HG03521 (cell line): ENCODE measurements around the gene GRIA4.
A peak's percentile ranks its signal among the peaks of the same experiment; 100 is the strongest.
"Not testable (repeated sequence)": the region's sequence is repeated elsewhere in the genome, so short reads cannot be mapped to it uniquely, and the experiment has no call there.

ENCODE experiments used
- ATAC-seq: cut with Tn5 transposase; IDR thresholded peaks from one replicate; pipeline ENCODE4 v1.9.1; 2021; ENCODE audit warnings: mild to moderate bottlenecking, moderate library complexity; ENCODE audit not compliant: unreplicated experiment

Gene GRIA4

DNA sequence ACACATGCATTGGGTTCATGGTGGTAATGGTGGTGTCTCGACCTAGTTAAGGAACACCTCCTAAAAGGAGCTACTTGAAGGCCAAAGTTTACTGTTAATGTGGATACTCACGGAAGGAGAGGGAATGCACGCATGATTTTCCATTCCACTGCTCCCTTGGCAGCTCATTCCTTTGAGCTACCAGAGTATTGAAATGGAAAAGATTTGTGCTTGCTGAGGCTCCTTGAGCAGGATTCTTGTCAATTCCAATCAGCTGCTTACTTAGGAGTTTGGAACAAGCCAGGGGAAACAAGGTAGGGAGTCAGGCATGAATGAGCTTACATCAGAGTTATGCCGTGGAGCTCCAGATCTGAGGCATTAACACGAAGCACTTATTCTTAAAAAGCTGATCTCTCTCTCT, 108.8 kb downstream of the GRIA4 start:
- no peak for ATAC-seq

DNA sequence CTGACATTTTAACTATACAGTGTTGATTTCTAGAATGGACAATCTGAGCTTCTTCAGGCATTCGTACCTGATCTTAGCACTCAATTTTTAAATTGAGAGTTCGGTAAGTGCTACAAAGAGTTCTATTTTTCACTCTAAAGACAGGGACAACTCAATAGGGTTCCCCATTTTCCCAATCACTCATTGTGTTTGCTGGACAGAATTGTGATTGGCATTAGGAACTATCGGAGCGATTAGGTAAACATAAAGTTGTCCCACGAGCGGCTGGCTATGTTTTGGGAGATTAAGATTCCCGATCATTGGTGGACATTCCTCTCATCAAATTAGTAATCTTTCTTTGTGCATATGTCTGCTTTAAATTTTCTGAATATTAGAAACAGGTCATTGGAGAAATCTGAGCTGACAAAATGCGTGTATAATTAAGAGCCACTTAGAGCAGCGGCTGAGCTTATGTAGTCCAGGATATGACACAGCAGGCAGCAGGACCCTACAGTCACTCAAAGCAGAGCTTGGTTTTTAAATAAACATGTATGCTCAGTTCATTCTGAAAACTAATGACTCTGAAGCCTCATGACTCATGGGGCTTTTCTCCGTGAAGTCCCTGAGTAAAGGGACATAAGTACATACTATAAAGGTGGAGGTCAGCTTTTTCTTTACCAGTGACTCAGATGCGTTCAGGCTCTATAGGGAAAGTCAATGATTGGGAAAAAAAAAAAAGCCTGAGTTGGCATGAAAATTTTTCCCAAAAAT, 109.4 kb downstream of the GRIA4 start:
- peak; percentile 68 for ATAC-seq

DNA sequence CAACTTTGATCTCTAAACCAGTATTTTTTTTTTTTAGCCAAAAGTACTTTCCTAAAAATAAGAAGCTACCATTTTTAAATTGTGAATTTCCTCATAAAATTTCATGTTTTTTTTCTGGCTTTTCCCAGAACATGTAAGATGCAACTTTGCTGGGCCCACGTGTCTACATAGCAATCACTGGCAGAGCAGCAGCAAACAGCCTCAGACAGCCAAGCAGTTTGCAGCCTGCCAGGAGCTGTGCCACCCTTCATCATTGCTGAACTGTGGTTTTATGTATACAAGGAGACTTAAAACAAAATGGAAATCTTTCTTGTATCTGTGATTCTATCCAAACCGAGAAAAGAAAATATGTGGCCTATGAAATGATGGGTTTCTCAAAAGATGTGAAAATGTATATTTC, 110.2 kb downstream of the GRIA4 start:
- no peak for ATAC-seq

DNA sequence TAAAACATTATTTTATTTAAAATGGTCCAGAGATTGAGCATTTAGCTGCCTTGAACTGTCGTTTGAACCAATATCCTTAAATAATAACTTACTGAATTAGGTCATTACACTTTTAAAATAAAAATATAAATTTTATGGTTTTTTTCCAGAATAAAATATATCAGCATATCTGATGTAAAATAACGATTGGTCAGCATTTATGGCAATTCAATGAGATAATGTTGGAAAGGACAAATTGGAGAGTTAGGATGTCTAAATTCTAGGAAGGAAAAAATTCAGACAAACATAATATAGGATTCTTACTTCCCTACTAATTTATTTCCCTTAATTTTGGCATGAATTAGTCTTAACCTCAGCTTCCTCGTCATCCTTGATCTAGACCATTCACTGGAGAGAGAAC, 113.4 kb downstream of the GRIA4 start:
- ATAC-seq = no peak

- ATAC-seq = no peak
These were observed 122.7 kb downstream of the GRIA4 start for GRCh38 chr11:105732611-105733010.

DNA sequence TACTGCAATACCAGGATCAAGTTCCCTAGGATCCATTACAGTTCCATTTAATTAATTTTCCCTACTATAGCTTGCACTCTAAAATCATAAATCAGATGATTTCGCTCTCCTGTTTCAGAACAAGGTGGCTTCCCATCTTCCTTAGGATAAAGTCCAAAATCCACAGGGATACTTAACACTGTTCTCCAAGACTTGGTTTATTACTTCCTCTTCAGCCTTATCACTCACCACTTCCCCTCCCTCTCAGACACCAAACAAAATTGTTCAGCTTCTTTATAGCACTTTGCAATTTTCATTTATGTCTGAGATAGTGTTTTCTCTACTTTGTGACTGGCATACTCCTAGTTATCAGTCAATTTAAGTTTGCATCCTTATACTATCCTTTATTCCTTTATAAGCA, 124.6 kb downstream of the GRIA4 start:
- ATAC-seq = no peak

GRCh38 chr11:105738251-105738650, 128.4 kb downstream of the GRIA4 start:
- no peak for ATAC-seq

GRCh38 chr11:105738986-105739795, 129.3 kb downstream of the GRIA4 start:
- ATAC-seq = no peak

GRCh38 chr11:105740164-105740903, 130.5 kb downstream of the GRIA4 start:
- peak; percentile 78 for ATAC-seq

GRCh38 chr11:105741488-105742020, 131.7 kb downstream of the GRIA4 start:
- ATAC-seq = no peak

GRCh38 chr11:105754260-105754659, 144.4 kb downstream of the GRIA4 start:
- no peak for ATAC-seq

- no peak for ATAC-seq
These were observed 144.8 kb downstream of the GRIA4 start for GRCh38 chr11:105754716-105755115.

DNA sequence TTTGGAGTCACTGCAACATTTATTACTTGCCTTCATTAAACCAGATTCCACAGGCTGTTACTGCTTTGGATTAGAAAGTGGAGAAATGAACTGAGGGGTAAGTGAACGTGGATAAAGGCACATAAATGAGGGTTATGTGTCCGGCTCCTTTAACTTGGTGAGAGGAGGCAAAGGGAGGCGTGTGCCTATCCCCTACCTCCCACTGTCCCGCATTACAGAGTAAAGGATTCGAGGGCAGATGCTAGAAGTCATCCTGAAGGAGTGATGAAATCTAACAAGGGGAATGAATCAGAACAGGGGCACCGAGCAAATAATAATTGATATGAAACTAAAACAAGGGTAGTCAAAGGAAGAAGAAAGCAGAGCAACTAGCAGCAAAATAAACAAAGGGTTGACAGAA, 147.2 kb downstream of the GRIA4 start:
- ATAC-seq = no peak

DNA sequence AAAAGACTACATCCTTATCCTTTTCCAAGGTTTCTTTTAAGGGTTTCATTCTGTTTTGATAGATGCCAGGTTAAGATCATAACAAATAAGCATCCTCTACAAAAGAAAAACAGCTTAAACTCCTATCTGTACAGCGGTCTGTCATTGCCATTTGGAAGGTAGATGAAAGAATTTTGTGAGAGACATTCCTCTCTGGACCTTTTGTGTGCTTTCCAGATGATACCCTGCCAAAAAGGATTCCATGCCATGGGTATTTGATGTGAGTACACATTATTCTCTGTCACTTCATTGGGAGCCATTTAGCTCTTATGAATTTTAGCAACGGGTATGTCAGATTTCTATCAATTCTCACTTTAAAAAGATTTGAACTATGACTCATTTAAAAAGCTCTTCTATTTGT, 153.7 kb downstream of the GRIA4 start:
- no peak for ATAC-seq

GRCh38 chr11:105767931-105768330, 158.1 kb downstream of the GRIA4 start:
- no peak for ATAC-seq

DNA sequence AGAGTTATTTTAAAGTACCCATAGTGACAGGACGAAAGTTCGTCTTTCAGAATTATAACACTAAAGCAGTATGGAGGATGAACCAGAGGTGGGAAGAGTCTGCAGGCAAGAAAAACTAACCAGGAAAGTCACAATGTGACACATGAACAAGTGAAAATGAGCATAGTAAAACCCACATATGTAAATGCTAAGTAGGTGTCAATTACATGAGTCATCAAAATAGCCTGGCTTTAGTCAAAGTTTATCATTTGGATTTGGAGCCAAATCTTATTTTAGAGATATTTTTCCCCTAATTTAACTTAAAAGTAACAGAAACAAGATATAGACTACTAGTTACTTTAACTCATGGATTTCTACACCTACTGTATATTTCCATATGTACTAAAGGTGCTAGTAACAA, 159.8 kb downstream of the GRIA4 start:
- no peak for ATAC-seq

DNA sequence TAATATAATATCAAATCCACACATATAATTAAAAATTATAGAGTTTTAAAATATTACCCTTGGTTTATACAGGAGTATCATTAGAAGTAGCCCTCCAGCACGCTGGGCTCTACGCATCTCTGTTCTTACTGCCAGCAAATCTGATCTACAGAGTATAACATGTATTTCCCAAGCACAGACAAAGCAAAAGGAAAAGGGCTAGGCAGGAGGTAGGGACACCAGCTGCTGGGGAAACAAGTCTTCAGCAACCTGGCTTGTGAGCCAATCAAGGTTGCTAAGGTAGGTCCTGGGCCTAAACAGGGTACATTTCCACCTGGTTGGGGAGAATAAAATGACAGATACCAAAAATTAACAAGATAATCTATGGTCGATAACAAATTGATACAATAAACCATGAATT, 163.6 kb downstream of the GRIA4 start:
- ATAC-seq = not testable (repeated sequence)

GRCh38 chr11:105774899-105775298, 165.0 kb downstream of the GRIA4 start:
- ATAC-seq = no peak

DNA sequence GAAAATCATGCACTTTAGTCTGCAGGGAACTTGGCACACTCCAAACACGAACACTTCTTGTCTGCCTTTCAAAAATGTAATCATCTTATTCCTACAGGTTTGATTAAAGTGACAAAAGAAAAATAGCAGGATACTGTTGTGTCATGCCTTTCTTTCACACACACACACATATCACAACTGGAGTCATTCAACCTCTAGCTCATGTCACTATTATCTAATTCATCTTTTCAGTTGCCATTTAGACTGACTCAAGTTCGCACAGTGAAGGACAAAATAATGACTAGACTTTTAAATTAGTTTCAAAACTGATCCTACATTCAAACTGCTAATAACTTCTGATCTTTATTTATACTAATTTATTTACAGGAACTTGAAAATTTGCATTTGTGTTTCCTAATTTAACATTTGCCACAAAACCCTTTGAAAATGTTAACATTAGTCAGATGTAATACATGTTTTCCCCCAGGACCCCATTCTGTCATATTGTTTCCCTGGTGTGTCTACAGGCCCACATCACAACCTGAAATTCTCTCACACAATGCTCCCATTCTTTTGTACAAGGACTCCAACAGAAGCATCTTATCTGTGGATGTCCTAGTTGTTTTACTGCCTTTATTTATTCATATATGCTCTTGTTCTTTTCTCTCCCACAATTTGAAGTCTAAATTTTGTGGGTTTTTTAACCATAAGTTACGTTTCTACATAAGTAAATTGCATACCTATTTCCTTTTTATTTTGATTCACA, 171.1 kb downstream of the GRIA4 start:
- ATAC-seq = no peak

- ATAC-seq = no peak
These were observed 171.9 kb downstream of the GRIA4 start for GRCh38 chr11:105781807-105782206.

GRCh38 chr11:105783216-105783615, 173.3 kb downstream of the GRIA4 start:
- no peak for ATAC-seq
